A549 (cell line): ENCODE results near the gene SLC9A9.

ENCODE experiments used
- PHF8 ChIP-seq: fragments of 200-600 bp; sonication (generic); IDR thresholded peaks from 2 replicates; pipeline ENCODE4 v1.6.1; 2016; ENCODE audit warnings: low read depth, mild to moderate bottlenecking, antibody characterized with exemption, moderate library complexity, borderline replicate concordance
- RAD21 ChIP-seq, 2 experiments: fragments of >200 bp in 1 of 2; sonication (Bioruptor Twin) in 1 of 2; formaldehyde crosslinking in 1 of 2; IDR thresholded peaks in 1 of 2; conservative IDR thresholded peaks in 1 of 2; 2 replicates in 1 of 2; 3 replicates in 1 of 2; pipeline ENCODE4 v1.6.1; 2012 to 2018; ENCODE audit warnings: inconsistent platforms in 1 of 2

DNA sequence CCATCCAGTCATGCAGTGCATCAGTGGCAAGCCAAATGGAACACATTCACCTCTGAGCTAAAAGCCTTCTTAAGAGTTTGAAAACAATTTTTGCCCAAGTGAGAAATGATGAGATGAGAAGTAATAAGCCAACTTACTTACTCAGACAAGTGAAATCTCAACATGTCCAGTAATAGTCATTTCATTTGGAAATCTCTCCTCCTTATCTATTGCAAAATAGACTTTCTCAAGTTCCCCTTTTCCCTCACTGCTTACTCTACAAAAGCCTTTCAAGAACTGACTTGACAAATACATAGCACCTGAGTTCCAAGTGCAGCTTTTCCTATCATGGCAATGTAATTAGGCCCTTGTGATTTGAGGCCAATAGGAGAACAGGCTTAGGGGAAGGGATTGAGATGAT lies 282.3 kb downstream of the SLC9A9 start:
- no peak for TF ChIP-seq PHF8
- no peak for TF ChIP-seq RAD21 (conservative IDR thresholded peaks at IDR 0.05 in 1 of 2, IDR thresholded peaks at IDR 0.05 in 1 of 2)
